GM23248 (cell line): ENCODE measurements around the gene FRAT2.

ENCODE experiments used
- EZH2 ChIP-seq: fragments of 200-600 bp; sonication (generic); IDR thresholded peaks from 2 replicates; pipeline ENCODE4 v1.6.1; 2018; ENCODE audit warnings: antibody characterized with exemption, mild to moderate bottlenecking; ENCODE audit not compliant: insufficient read depth, poor library complexity, severe bottlenecking
- EZH2phosphoT487 ChIP-seq: fragments of 200-600 bp; sonication (generic); IDR thresholded peaks from 2 replicates; pipeline ENCODE4 v1.6.1; 2018; ENCODE audit warnings: antibody characterized with exemption, moderate library complexity, mild to moderate bottlenecking, low read depth; ENCODE audit not compliant: insufficient read depth

DNA sequence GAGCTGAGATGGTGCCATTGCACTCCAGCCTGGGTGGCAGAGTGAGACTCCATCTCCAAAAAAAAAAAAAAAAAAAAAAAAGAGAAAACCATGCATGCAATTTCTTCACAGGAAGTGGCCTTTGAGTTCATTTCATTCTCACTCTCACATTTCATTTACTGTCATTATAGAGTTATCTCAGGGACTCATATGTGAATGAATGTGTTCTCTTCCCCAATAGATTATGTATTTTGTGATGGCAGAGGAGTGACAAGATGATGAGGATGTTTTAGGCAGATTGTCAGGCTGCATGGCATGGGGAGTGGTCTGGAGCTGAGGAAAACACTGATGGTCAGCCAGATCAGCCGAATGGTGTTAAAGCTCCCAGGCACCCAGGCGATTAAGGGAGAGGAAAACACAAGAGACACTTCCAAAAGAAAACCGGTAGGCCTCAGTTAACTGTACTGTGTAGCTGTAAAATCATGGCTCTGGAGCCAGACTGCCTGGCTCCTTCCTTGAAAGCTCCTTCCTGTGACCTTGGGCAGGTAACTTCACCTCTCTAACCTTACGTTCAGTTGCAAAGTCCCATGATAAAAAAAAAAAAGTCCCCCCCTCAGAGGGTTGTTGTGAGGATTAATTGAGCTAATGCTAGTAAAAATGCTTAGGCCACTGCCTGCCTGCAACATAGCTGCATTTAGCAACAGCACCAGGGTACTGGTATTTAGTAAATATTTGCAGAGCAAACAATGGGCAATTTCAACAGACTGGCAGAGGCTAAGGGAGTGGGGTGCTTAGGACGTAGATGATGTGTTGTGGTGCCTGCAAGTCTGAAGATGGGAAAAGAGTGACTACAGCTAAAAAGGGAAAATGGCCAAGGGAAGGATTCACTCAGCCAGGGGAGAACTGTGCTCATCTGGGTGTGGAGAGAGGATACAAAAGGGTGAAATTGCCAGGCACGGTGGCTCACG lies 6.9 kb downstream of the FRAT2 start:
- TF ChIP-seq EZH2phosphoT487 = no peak
- no peak for TF ChIP-seq EZH2
